Neural progenitor cell (in vitro differentiated cells): Measurements from ENCODE around the gene TSPEAR.
"Not testable (repeated sequence)": the region's sequence is repeated elsewhere in the genome, so short reads cannot be mapped to it uniquely, and the experiment has no call there.

Source experiments
- EZH2 ChIP-seq: fragments of 200-600 bp; sonication (generic); IDR thresholded peaks from 2 replicates; pipeline ENCODE4 v1.6.1; 2017; ENCODE audit warnings: antibody characterized with exemption, mild to moderate bottlenecking, moderate library complexity
- EZH2phosphoT487 ChIP-seq: fragments of 200-600 bp; sonication (generic); IDR thresholded peaks from 2 replicates; pipeline ENCODE4 v1.6.1; 2017; ENCODE audit warnings: antibody characterized with exemption
- TF ChIP-seq, protein P1 (sequence below): fragments of 200-600 bp; sonication (generic); IDR thresholded peaks from 2 replicates; pipeline ENCODE4 v1.5.1; 2017; ENCODE audit warnings: antibody characterized with exemption, mild to moderate bottlenecking

DNA sequence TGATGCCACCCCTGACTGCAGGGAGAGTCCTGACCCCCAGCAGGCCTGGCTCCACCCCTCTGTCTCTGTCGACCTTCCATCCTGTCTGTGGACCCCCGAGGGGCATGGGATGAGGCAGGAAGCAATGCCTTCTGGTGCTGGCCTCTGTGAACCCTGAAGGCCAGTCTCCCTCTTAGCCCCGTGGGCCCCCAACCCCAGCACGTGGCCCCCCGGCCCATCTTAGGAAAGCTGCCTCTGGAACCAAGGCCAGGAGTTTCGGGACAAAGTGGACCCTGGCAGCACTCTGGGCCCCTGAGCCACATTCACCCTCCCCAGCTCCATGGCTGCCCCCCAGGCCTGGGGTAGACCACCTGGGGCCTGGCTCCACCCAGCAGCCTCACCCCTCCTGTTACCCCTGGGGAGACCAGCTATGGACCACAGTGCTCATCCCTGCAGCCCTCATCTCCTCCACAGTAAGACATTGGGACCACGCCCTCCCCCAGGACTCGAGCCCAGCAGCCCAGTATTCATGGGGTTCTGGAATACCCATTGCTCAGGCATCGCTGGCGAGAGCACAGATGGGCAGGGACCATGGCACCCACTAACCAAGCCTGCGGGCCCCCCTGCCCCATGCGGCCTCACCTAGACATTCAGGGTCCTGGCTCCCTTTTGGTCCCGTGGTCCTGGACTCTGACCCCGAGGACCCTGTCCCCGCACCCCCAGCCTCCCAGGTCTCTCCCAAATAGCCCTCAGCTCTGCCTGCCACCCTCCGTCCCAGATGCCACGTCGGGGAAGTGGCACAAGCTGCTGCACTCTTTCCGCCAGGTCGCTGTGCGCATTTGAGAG is 72.7 kb downstream of the TSPEAR start:
- TF ChIP-seq, protein P1, sequence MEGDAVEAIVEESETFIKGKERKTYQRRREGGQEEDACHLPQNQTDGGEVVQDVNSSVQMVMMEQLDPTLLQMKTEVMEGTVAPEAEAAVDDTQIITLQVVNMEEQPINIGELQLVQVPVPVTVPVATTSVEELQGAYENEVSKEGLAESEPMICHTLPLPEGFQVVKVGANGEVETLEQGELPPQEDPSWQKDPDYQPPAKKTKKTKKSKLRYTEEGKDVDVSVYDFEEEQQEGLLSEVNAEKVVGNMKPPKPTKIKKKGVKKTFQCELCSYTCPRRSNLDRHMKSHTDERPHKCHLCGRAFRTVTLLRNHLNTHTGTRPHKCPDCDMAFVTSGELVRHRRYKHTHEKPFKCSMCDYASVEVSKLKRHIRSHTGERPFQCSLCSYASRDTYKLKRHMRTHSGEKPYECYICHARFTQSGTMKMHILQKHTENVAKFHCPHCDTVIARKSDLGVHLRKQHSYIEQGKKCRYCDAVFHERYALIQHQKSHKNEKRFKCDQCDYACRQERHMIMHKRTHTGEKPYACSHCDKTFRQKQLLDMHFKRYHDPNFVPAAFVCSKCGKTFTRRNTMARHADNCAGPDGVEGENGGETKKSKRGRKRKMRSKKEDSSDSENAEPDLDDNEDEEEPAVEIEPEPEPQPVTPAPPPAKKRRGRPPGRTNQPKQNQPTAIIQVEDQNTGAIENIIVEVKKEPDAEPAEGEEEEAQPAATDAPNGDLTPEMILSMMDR, result not testable (repeated sequence)
- not testable (repeated sequence) for TF ChIP-seq EZH2phosphoT487, EZH2
